ENCODE data around the gene SLC3A2.

The SLC3A2 gene

DNA sequence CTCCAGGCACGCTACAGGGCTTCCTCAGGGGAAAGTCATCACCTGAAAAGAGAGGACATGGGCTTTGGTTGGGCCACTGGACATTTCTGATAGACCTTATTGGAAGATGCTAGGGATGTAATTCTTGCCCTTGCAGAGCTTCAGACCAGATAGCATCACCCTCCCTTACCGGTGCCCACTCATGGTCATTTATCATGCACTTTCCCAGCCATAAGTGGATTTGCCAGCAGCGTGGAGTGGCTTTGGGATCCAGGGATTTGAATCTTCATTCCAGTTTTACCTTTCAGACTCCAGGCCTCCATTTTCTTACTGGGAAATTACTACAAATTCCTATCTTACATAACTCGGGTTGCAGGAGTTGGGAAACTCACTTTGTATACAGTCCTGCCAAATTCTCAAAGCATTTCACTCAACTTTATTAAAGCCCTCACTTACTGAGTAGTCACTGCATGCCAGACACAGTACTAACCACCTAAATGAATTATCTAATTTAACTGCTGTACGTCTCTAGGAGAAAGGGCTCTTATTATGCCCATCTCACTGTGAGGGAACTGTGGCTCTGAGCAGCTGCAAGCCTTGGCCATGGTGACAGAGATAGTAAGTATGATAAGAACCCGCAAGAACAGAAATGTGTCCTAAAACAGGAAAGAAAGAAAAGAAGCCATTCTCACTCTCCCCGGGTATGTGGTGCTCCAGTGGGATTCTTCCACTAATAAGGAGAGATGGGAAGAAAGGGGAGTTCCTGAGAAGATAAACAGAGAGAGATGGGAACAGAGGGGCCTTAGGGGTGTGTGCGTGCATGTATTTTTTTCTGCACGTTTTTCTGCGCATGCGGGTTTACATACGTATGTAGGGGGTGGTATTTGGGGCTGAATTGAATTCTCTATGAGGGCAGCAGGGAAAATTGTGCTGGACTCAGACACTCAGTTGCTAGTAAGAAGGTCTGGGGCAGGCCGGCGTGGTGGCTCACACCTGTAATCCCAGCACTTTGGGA is 30.7 kb downstream of the SLC3A2 start:
- Histone ChIP-seq H3K4me1 (ENCODE audit: control insufficient read depth, insufficient read depth, low read length) (no peaks in the 10 kb centered on the region), H3K27me3 (ENCODE audit: control insufficient read depth, insufficient read depth, low read length) (no peaks in the 10 kb centered on the region), H3K36me3 (ENCODE audit: control insufficient read depth, insufficient read depth, low read length) (no peaks in the 10 kb centered on the region), H3K4me3 (ENCODE audit: low read length) (no peak overlapping the region), H3K27ac (ENCODE audit: low read depth, low read length) (no peak overlapping the region), H3K9ac (ENCODE audit: low read length) (no peak overlapping the region)

DNA sequence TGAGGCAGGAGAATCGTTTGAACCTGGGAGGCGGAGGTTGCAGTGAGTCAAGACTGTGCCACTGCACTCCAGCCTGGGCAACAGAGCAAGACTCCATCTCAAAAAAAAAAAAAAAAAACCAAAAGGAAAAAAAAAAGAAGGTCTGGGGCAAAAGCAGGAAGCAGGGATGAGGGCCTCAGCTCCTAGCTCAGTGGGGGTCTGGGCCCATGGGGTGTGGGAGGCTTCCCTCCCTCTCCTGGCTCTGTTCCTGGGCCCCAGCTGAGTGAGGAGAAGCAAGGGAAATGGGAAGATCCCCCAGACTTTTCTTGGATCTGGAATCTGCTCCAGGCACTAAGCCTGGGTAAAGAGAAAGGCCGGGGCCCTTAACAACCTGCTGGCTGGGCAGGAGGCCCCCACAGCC is 31.6 kb downstream of the SLC3A2 start:
- no peak overlapping the region for H3K9ac ChIP-seq (ENCODE audit: low read length)
- no peak overlapping the region for H3K4me3 ChIP-seq (ENCODE audit: low read length)
- H3K4me1 ChIP-seq (ENCODE audit: control insufficient read depth, insufficient read depth, low read length): no peaks in the 10 kb centered on the region
- H3K36me3 ChIP-seq (ENCODE audit: control insufficient read depth, insufficient read depth, low read length): no peaks in the 10 kb centered on the region
- no peaks in the 10 kb centered on the region for H3K27me3 ChIP-seq (ENCODE audit: control insufficient read depth, insufficient read depth, low read length)
- H3K27ac ChIP-seq (ENCODE audit: low read depth, low read length): no peak overlapping the region

DNA sequence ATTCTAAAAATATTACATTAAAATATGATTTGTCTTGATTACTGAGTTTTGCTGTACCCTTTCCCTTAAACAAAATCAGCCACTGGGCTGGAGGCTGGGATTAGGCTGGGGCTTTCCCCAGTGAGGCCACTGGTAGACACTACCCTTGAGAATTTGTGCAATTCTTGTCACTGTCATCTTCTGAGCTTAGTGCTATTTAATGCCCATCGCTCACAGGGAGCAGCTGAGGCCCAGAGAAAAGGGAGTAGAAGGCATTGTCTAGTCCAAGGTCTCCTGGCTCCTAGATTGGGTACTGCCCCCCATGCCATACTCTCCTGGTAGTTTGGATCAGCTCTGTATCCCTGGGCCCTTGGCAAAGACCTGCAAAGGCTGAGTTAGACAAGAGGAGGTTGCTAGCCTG is 33.7 kb downstream of the SLC3A2 start:
- Histone ChIP-seq H3K4me3 (ENCODE audit: low read length) (no peak overlapping the region), H3K27ac (ENCODE audit: low read depth, low read length) (no peak overlapping the region), H3K36me3 (ENCODE audit: control insufficient read depth, insufficient read depth, low read length) (no peaks in the 10 kb centered on the region), H3K4me1 (ENCODE audit: control insufficient read depth, insufficient read depth, low read length) (no peaks in the 10 kb centered on the region), H3K27me3 (ENCODE audit: control insufficient read depth, insufficient read depth, low read length) (no peaks in the 10 kb centered on the region), H3K9ac (ENCODE audit: low read length) (no peak overlapping the region)

DNA sequence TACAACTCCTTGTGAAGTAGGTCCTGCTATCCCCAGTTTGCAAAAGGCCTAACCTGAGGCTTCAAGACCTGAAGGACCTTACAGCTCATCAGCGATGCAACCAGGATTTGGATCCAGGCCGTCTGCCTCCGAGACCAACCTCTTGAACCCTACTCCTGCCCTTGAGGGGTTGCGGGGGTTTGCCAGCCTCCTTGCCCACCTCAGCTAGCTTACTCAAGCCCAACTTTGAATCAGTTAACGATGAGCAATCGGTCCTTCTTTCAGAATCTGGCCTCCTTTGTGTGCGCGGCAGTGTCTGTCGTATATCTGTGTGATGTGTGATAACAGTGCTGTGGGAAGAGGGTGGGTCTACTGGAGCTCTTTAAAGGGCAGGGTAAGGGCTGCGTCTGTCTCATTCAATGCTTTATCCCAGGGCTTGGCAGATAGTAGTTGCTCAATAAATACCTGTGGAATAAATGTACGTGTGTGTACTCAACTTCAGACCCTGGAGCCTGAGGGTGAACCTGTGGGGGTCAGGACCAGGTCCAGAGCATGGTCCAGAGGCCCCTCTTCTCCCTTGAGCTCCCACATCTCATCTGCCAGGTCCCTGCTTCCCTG is 37.3 kb downstream of the SLC3A2 start:
- no peak overlapping the region for H3K27ac ChIP-seq (ENCODE audit: low read depth, low read length)
- no peaks in the 10 kb centered on the region for H3K36me3 ChIP-seq (ENCODE audit: control insufficient read depth, insufficient read depth, low read length)
- no peaks in the 10 kb centered on the region for H3K4me1 ChIP-seq (ENCODE audit: control insufficient read depth, insufficient read depth, low read length)
- H3K4me3 ChIP-seq (ENCODE audit: low read length): no peak overlapping the region
- peaks cover 12% of the 10 kb centered on the region for H3K27me3 ChIP-seq (ENCODE audit: control insufficient read depth, insufficient read depth, low read length)
- no peak overlapping the region for H3K9ac ChIP-seq (ENCODE audit: low read length)

DNA sequence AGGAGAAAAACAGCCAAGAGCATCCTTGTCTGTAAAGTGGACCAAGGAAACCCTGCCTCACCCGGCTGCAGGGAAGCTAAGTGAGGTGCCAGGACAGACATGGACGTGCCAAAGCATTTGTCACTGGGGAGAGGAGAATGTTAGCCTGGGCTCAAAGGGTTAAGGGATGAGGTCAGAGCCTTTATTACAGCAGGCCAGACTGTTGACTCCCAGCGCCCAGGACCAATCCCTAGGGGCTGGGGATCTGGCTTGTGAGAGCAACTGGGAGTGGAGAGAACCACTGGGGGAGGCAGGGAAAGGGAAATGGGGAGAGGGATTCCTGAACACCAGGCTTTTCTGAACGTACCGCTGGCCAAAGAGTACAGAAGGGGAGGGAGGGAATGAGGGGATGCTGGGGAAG is 37.8 kb downstream of the SLC3A2 start:
- Histone ChIP-seq H3K4me3 (ENCODE audit: low read length) (no peak overlapping the region), H3K4me1 (ENCODE audit: control insufficient read depth, insufficient read depth, low read length) (no peaks in the 10 kb centered on the region), H3K27ac (ENCODE audit: low read depth, low read length) (no peak overlapping the region), H3K36me3 (ENCODE audit: control insufficient read depth, insufficient read depth, low read length) (no peaks in the 10 kb centered on the region), H3K9ac (ENCODE audit: low read length) (no peak overlapping the region), H3K27me3 (ENCODE audit: control insufficient read depth, insufficient read depth, low read length) (peaks cover 17% of the 10 kb centered on the region)

DNA sequence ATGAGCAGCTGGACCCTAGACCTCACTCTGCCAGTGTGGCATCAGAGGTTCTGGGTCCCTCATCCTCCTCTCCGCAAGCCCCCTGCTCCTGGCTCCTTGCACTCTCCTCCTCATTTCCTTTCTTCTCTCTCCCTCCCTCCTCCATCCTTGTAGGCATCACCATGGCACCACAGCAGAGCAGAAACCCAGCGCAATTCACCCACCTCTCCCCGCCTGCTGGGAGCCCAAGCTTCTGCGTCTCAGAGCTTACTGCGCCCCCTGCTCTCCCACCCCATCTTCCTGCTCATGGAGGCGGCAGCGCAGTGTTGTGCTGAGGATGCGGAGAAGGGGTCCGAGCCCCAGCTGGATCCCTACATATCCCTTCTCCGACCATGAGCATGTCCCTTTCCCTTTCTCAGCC is 38.8 kb downstream of the SLC3A2 start:
- H3K4me3 ChIP-seq (ENCODE audit: low read length): no peak overlapping the region
- no peak overlapping the region for H3K27ac ChIP-seq (ENCODE audit: low read depth, low read length)
- no peaks in the 10 kb centered on the region for H3K36me3 ChIP-seq (ENCODE audit: control insufficient read depth, insufficient read depth, low read length)
- peaks cover 4% of the 10 kb centered on the region for H3K4me1 ChIP-seq (ENCODE audit: control insufficient read depth, insufficient read depth, low read length)
- peaks cover 21% of the 10 kb centered on the region for H3K27me3 ChIP-seq (ENCODE audit: control insufficient read depth, insufficient read depth, low read length)
- no peak overlapping the region for H3K9ac ChIP-seq (ENCODE audit: low read length)

DNA sequence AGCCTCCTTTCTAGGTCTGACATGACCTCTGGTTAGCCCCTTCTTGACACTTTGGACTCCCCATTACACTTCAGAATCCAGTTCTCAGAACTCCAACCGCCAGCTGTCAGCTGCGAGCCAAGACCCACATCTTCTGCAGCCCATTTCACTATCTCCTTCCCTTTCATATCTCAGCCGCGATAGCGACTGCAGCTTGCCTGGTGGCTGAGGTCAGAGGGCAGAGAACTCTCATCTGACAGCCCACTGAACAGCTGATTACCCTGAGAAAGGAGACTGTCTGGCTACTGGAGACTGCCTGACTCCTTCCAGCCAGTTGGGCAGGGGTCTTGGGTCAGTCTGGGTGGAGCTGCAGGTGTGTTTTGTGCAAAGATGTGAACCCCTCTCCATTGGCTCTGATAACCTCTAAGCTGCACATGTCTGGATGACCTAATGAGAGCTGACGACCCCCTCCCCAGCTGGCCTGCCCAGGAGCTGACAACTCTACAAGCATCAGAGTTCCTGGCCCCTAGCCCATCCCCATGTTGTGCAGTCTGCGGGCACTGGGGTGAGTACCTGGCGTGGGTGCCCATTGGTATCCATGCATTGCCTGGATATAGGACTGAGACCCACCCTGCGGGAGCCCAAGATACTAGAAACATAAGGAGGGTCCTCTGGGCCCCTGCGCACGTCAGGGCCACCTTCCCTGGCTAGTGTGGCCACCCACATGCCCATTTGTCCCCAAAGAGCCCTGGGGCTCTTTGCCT is 39.4 kb downstream of the SLC3A2 start:
- Histone ChIP-seq H3K4me1 (ENCODE audit: control insufficient read depth, insufficient read depth, low read length) (peaks cover 4% of the 10 kb centered on the region), H3K27me3 (ENCODE audit: control insufficient read depth, insufficient read depth, low read length) (peaks cover 24% of the 10 kb centered on the region), H3K27ac (ENCODE audit: low read depth, low read length) (no peak overlapping the region), H3K4me3 (ENCODE audit: low read length) (no peak overlapping the region), H3K9ac (ENCODE audit: low read length) (no peak overlapping the region), H3K36me3 (ENCODE audit: control insufficient read depth, insufficient read depth, low read length) (no peaks in the 10 kb centered on the region)

DNA sequence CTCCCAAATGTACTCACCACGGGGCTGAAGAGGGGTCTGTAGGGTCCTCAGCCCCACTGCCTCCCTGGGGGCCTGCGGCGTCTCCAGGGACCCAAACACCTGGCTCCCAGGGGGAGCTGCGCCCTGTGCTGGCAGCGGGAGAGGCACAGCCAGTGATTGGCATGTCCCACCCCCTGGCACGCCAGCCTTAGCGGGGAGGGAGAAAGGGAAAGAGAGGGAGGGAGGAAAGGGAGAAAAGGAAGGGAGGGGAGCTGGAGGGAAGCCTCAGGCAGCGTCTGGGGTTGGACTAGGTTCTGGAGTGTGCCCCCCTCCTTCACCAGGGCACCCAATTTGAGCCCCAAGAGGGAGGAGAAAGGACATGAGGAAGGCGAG is 40.5 kb downstream of the SLC3A2 start, which contains the start of gene CHRM1:
TSS of gene CHRM1 (minus strand) at position 163 of the 372 bp plus-strand sequence. CDS start 10,263 bp downstream, outside the sequence.
- Histone ChIP-seq H3K27ac (ENCODE audit: low read depth, low read length) (no peak within 1 kb of the TSS), H3K4me3 (ENCODE audit: low read length) (peak within 1 kb of the TSS; percentile 19), H3K27me3 (ENCODE audit: control insufficient read depth, insufficient read depth, low read length) (peaks cover 33% of the 10 kb centered on the region)

DNA sequence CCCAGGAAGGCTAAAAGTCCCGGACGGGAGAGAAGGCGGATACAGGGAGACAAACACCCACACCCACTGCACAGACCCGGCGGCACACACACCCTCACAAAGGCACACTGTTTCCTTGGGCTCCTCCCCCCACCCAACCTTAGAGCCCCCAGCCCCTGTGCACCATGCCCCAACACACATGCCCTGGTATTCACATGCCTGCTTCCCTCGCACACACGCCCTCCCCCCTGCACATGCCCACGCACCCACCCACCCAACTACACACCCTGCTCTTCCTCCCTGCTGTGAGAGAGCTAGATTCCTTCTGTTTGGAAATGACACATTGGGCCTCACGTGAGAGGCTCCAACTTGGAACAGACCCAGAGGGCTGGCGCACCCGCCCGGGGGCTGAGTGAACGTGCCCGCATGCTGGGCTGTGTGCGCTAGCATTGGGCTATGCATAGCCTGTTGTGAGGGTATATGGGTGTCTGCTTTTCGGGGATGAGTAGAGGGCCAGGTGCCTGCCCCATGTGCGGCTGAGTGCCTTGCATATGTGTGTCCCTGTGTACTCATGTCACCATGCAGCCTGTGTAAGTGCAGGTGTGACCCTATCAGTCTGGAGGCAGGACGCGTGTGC is 41.0 kb downstream of the SLC3A2 start:
- Histone ChIP-seq H3K4me1 (ENCODE audit: control insufficient read depth, insufficient read depth, low read length) (peaks cover 7% of the 10 kb centered on the region), H3K27me3 (ENCODE audit: control insufficient read depth, insufficient read depth, low read length) (peaks cover 38% of the 10 kb centered on the region), H3K27ac (ENCODE audit: low read depth, low read length) (no peak overlapping the region), H3K4me3 (ENCODE audit: low read length) (peak overlapping the region; percentile 19), H3K9ac (ENCODE audit: low read length) (no peak overlapping the region), H3K36me3 (ENCODE audit: control insufficient read depth, insufficient read depth, low read length) (no peaks in the 10 kb centered on the region)

More for the DNA sequence above, 40.5 kb downstream of the SLC3A2 start, which contains the start of gene CHRM1:
- H3K4me1 ChIP-seq (ENCODE audit: control insufficient read depth, insufficient read depth, low read length): peaks cover 4% of the 10 kb centered on the region
- no peak within 1 kb of the TSS for H3K9ac ChIP-seq (ENCODE audit: low read length)
- no peaks in the 10 kb centered on the region for H3K36me3 ChIP-seq (ENCODE audit: control insufficient read depth, insufficient read depth, low read length)

DNA sequence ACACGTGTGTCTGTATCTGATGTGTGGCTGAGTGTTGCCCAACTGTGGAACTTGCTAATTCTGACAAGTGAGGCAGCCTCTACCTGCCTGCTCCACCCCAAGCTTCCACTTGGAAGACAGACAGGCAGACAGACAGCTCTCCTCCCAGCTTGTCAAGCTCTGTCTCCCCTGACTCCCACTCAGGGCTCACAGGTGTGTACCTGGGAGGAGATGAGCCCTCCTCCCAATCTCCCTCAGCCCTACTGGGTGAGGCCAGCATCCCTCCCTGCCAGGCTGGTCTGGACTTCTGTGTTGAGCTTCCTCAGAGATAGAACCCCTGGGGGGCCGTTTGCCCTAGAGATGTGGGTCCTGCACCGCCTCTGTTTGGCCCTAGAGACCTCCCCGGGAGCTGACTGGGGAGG is 41.5 kb downstream of the SLC3A2 start:
- no peak overlapping the region for H3K9ac ChIP-seq (ENCODE audit: low read length)
- no peak overlapping the region for H3K4me3 ChIP-seq (ENCODE audit: low read length)
- no peaks in the 10 kb centered on the region for H3K36me3 ChIP-seq (ENCODE audit: control insufficient read depth, insufficient read depth, low read length)
- H3K27ac ChIP-seq (ENCODE audit: low read depth, low read length): no peak overlapping the region
- H3K27me3 ChIP-seq (ENCODE audit: control insufficient read depth, insufficient read depth, low read length): peaks cover 38% of the 10 kb centered on the region
- H3K4me1 ChIP-seq (ENCODE audit: control insufficient read depth, insufficient read depth, low read length): peaks cover 7% of the 10 kb centered on the region

DNA sequence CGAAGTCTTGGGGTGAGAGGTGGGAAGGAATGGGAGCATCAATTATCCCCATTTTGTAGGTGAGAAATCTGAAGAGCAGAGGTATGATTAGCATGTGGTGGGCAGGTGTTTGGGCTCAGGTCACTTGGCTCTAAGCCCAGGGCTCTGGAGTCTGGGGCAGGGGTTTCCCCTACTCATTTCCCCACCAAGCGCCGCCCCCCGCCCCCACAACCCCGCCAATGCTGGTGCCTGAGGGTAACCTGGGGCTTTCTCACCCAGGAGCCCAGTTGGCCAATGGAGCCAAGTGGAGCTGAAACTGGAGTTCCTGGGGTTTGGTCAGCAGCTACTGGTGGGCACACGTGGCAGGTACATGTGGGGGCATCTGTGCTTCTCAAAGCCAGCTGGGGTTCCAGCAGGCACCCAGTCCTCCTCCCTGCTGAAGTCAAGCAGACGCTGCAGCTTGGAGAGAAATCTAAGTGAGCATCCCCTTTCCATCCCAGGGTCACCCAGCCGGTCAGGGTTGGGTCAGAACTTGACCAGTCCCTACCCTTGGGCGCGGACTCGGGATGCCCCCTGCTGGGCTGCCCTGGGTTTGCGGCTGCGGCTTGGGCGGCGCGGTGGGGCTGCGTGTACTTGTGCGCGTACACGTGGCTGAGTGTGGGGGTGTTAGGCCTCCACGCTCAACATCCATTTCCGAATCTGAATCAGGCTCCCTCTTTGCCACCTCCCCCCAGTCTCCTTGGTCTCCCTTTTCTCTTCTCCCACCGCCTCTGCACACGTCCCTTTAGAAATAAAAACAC is 42.1 kb downstream of the SLC3A2 start:
- H3K27me3 ChIP-seq (ENCODE audit: control insufficient read depth, insufficient read depth, low read length): peaks cover 40% of the 10 kb centered on the region
- no peak overlapping the region for H3K4me3 ChIP-seq (ENCODE audit: low read length)
- no peak overlapping the region for H3K27ac ChIP-seq (ENCODE audit: low read depth, low read length)
- H3K36me3 ChIP-seq (ENCODE audit: control insufficient read depth, insufficient read depth, low read length): no peaks in the 10 kb centered on the region
- peaks cover 7% of the 10 kb centered on the region for H3K4me1 ChIP-seq (ENCODE audit: control insufficient read depth, insufficient read depth, low read length)
- no peak overlapping the region for H3K9ac ChIP-seq (ENCODE audit: low read length)

Measured in rectal smooth muscle tissue (tissue), 1 donor.